GM21381 (cell line): ENCODE measurements around the gene B9D2.
"Not testable (repeated sequence)": the region's sequence is repeated elsewhere in the genome, so short reads cannot be mapped to it uniquely, and the experiment has no call there.

ENCODE experiments used
- ATAC-seq: cut with Tn5 transposase; IDR thresholded peaks from one replicate; pipeline ENCODE4 v1.9.1; 2021; ENCODE audit warnings: mild to moderate bottlenecking, moderate library complexity; ENCODE audit not compliant: unreplicated experiment

The B9D2 gene

DNA sequence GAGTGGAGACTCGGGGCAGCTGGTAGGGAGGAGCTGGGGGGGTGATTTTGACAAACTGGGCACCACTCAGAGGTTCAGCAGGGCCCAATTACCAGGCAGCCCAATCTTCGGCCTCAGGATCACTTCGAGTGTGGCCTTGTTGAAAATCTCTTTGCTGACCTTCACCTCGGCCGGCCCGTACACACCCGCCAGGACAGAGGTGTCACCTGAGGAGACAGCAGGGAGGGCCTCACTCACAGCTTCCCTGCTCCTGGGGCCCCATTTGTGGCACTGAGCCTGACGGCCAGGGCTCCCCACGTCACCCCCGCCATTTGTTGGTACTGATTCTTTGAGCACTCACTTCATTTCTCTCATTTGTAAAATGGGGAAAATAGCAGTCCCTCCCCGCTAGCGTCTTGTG, 28.8 kb upstream of the B9D2 start:
- no peak for ATAC-seq

DNA sequence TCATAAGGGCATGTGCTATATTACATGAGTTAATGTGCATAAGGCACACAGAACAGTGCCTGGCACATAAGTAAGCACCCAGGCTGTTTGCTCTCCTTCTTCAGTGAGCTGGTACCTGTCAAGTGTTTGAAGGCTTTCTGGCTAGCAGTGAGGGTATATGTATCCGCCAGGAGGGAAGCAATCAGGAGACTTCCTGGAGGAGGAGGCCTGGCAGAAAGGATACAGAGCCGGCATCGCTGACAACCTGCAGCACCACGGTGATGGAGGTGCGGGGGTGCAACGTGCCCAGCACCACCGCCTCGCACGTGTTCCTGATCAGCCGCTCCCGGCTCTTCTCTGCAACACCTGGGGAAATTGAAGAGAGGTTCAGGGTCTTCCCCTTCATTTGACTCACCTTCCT, 27.7 kb upstream of the B9D2 start:
- no peak for ATAC-seq

- ATAC-seq = no peak
Observed at GRCh38 chr19:41386442-41386841, 22.5 kb upstream of the B9D2 start.

- ATAC-seq = no peak
Observed at GRCh38 chr19:41384351-41384750, 20.4 kb upstream of the B9D2 start.

DNA sequence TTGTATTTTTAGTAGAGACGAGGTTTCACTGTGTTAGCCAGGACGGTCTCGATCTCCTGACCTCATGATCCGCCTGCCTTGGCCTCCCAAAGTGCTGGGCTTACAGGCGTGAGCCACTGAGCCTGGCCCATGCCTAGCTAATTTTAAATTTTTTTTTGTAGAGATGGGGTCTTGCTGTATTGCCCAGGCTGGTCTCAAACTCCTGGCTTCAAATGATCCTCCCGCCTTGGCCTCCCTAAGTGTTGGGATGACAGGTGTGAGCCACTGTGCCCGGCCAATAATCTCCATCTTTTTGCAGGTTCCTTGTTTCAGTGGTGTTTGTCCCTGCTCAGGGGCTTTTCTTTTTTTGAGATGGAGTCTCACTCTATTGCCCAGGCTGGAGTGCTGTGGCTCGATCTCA, 17.6 kb upstream of the B9D2 start:
- not testable (repeated sequence) for ATAC-seq

DNA sequence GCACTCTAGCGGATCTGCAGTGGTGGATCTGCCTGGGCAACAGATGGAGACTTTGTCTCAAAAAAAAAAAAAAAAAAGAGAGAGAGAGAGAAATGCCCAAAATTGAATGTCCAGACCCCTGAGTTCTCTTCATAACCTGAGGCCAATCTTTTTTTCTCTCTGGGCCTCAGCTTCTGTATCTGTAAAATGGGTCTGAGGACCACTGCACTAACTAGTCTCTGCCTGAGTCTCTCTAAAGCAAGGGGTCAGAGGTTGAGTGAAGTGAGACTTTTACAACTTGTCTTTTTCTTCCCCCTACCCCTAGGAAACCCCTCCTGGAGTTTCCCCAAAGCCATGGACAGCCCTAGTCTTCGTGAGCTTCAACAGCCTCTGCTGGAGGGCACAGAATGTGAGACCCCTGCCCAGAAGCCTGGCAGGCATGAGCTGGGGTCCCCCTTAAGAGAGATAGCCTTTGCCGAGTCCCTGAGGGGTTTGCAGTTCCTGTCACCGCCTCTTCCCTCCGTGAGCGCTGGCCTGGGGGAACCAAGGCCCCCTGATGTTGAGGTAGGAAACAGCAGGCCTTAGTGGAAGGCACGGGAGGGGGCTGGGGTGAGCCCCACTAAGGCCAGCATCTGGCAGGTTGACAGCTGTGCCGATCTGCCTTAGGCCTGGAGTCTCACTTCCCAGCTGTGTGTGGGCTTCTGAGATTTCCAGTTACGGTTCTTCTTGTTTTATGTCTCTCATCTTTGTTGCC, 14.2 kb upstream of the B9D2 start:
- no peak for ATAC-seq

GRCh38 chr19:41376998-41377365, 13.0 kb upstream of the B9D2 start:
- ATAC-seq = no peak

GRCh38 chr19:41376241-41376997, 12.5 kb upstream of the B9D2 start, which contains the start of gene TMEM91:
TSS of gene TMEM91 (plus strand) at chr19:41376533. CDS start at chr19:41378310, 1,777 bp downstream.
- ATAC-seq = no peak

DNA sequence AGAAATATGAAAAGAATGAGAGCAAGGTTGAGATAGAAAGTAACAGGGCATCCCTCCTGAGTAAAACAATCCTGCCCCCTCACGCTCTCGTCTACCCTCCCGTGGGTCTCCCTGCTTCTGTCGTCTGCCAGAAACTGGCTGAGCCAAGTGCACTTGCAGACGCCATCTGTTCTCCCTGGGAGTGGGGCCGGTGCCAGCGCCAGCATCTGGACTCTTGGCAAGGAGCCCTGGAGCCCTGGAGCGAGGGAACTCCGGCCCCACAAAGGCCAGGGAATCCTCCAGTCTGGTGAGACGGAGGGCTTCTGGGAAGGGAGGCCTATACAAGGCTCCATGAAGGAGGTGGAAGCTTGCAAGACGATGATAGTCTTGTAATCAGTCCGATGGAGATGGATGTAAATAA, 10.0 kb upstream of the B9D2 start:
- ATAC-seq = no peak

GRCh38 chr19:41372501-41372900, 8.6 kb upstream of the B9D2 start:
- ATAC-seq = no peak

- ATAC-seq = no peak
Observed at GRCh38 chr19:41371541-41371940, 7.6 kb upstream of the B9D2 start.

DNA sequence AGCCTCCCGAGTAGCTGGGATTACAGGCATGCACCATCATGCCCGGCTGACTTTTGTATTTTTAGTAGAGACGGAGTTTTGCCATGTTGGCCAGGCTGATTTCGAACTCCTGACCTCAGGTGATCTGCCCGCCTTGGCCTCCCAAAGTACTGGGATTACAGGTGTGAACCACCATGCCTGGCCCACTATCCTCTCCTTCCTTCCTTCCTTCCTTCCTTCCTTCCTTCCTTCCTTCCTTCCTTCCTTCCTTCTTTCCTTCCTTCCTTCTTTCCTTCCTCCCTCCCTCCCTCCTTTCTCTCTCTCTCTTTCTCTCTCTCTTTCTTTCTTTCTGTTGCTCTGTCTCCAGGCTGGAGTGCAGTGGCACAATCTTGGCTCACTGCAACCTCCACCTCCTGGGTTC, 7.2 kb upstream of the B9D2 start:
- ATAC-seq = not testable (repeated sequence)

- ATAC-seq = no peak
Observed at GRCh38 chr19:41369769-41370168, 5.8 kb upstream of the B9D2 start.

DNA sequence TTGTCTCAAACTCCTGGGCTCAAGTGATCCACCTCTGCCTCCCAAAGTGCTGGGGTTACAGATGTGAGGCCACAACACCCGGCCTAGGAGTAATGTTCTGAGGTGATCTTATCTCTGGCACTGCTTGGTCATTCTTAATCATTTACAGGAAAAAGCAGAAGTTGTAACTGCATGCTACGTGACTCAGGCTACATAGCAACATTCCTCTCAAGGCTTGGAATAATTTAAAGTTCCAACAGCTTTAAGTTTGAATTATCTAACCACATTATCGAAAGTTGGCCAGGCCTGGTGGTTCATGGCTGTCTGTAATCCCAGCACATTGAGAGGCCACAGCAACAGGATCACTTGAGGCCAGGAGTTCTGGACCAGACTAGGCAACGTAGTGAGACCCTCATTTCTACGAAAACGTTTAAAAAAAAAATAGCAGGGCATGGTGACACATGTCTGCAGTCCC, 3.9 kb upstream of the B9D2 start:
- no peak for ATAC-seq

GRCh38 chr19:41366089-41366488, 2.1 kb upstream of the B9D2 start:
- no peak for ATAC-seq

DNA sequence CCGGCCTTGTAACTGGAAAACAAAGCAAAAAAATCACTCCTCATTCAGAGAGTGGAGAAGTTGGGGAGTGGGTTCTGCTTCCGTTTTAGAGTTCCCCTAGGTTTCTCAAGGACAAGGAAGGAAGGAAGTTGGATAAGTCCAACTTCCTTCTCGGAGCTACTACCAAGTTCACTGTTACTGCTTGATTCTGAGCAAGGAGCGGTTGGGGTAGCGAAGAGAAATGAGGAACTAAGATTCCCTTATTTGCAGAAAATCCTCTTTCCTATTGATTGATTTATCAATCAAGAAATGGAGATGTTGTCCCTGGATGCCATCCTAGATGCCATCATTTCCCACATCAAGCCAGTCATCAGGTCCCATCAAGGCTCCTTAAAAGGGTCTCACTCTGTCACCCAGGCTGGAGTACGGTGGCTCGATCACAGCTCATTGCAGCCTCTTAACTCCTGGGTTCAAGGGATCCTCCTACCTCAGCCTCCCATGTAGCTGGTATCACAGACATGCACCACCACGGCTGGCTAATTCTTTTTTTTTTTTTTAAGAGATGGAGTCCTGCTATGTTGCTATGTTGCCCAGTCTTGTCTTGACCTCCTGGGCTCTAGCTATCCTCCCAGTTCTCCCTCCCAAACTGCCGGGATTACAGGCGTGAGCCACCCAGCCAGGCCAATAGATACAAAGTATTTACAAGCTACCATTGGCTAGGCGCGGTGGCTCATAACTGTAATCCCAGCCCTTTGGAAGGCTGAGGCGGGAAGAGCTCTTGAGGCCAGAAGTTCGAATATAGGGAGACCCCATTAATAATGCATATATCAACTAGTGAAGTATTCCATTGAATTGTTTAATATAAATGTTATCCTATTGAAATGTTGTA, 809 bp upstream of the B9D2 start:
- no peak for ATAC-seq

DNA sequence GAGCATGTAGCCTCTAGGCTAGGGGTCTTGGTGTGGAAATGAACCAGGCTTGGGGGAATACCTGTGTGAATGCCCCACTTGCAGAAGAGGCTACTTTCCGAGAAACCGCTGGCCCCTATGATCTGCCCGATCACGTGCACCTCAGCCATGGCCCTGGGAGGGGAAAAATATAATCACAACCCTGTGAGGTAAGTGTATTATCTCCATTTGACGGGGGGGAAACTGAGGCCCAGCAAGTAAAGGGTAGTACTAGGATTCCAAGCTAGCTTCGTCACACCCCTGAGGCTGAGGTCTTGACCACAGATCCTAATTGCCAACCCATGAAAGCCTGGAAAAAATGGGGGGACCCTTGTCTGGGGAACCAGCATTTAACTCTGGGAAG, 587 bp downstream of the B9D2 start:
- ATAC-seq = no peak

GRCh38 chr19:41362143-41362847, 1.7 kb downstream of the B9D2 start:
- no peak for ATAC-seq

DNA sequence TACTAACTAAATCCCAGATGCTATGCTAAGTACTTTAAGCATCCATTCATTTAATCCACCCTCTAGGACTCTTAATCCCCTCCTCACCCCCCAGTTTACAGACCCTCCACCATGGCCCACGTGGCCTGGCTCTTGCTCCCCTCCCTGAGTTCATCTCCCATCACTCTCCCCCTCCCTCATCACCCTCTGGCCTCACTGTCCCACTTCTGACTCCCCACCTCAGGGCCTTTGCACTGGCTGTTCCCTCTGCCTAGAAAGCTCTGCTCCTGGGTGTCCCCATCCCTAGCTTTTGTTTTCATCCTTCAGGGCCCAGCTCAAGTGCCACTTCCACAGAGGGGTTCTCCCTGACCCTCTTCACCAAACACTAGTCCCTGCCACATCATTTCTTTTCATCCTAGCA, 4.2 kb downstream of the B9D2 start:
- ATAC-seq = no peak

GRCh38 chr19:41357746-41358145, 6.2 kb downstream of the B9D2 start:
- no peak for ATAC-seq
